Esophagus squamous epithelium (tissue), 4 donors: Measurements from ENCODE around the gene SEMA6B.

Experiments used
- POLR2A ChIP-seq, 4 donors: fragments of 450-650 bp; IDR thresholded peaks; one replicate each; pipeline ENCODE4 v1.6.1; 2017; ENCODE audit warnings: antibody characterized with exemption in 4 of 4, mild to moderate bottlenecking in 4 of 4, moderate library complexity in 3 of 4
- TF ChIP-seq, protein P1 (sequence below), 6 experiments: fragments of 450-650 bp in 4 of 6; fragments of 200-600 bp in 2 of 6; sonication (generic) in 2 of 6; IDR thresholded peaks; one replicate each; pipeline ENCODE4 v1.5.1; 2016 to 2019; ENCODE audit warnings: antibody characterized with exemption in 6 of 6, mild to moderate bottlenecking in 4 of 6, moderate library complexity in 4 of 6

- TF ChIP-seq, protein P1, sequence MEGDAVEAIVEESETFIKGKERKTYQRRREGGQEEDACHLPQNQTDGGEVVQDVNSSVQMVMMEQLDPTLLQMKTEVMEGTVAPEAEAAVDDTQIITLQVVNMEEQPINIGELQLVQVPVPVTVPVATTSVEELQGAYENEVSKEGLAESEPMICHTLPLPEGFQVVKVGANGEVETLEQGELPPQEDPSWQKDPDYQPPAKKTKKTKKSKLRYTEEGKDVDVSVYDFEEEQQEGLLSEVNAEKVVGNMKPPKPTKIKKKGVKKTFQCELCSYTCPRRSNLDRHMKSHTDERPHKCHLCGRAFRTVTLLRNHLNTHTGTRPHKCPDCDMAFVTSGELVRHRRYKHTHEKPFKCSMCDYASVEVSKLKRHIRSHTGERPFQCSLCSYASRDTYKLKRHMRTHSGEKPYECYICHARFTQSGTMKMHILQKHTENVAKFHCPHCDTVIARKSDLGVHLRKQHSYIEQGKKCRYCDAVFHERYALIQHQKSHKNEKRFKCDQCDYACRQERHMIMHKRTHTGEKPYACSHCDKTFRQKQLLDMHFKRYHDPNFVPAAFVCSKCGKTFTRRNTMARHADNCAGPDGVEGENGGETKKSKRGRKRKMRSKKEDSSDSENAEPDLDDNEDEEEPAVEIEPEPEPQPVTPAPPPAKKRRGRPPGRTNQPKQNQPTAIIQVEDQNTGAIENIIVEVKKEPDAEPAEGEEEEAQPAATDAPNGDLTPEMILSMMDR (IDR thresholded peaks at IDR 0.05): no peak
- no peak for TF ChIP-seq POLR2A (IDR thresholded peaks at IDR 0.05)
Observed at GRCh38 chr19:4594201-4594600, 34.7 kb upstream of the SEMA6B start.
